OCI-LY3 (cell line): ENCODE data around the gene RCAN2.

Experiments used
- EZH2phosphoT487 ChIP-seq: fragments of 200-600 bp; shearing (Covaris generic); IDR thresholded peaks from 2 replicates; pipeline ENCODE4 v1.6.1; 2018; ENCODE audit warnings: antibody characterized with exemption, mixed run types, low read depth
- TF ChIP-seq, protein P1 (sequence below): fragments of 200-600, 300-600 bp; sonication (generic); IDR thresholded peaks from 2 replicates; pipeline ENCODE4 v1.5.1; 2014; ENCODE audit warnings: antibody characterized with exemption, low read length, low read depth

DNA sequence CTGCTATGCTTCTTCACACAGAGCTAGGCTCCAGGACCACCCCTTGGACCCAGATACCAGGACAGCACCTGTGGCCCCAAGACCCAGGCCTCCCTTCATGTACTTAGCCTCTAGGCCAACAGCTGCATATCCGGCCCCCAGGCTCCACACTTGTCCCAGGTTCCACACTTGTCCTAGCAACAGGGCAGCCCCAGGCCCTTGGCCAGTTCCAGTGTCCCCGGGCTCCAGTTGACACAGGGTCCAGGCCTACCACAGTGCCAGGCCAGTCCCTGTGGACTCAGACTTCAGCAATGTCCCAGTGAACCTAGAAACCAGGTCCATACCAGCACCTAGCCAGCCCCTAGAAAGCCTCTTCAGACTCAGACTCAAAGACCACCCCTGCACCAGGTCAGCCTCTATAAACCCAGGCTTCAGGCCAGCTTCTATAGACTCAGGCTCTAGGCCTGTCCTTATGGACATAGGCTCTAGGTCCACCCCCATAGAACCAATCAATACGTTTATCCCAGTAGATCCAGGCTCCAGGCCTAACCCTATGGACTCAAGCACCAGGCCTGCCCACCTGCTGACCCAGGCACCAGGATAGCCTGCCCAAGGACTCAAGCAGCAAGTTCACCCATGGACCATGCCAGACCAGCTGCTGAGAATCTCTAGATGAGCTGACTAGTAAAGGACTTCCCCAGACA, 46.3 kb downstream of the RCAN2 start:
- TF ChIP-seq, protein P1, sequence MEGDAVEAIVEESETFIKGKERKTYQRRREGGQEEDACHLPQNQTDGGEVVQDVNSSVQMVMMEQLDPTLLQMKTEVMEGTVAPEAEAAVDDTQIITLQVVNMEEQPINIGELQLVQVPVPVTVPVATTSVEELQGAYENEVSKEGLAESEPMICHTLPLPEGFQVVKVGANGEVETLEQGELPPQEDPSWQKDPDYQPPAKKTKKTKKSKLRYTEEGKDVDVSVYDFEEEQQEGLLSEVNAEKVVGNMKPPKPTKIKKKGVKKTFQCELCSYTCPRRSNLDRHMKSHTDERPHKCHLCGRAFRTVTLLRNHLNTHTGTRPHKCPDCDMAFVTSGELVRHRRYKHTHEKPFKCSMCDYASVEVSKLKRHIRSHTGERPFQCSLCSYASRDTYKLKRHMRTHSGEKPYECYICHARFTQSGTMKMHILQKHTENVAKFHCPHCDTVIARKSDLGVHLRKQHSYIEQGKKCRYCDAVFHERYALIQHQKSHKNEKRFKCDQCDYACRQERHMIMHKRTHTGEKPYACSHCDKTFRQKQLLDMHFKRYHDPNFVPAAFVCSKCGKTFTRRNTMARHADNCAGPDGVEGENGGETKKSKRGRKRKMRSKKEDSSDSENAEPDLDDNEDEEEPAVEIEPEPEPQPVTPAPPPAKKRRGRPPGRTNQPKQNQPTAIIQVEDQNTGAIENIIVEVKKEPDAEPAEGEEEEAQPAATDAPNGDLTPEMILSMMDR = no peak
- TF ChIP-seq EZH2phosphoT487 = no peak
